HG03108 (cell line): ENCODE results near the gene PSMF1.

ENCODE experiments used
- ATAC-seq: cut with Tn5 transposase; IDR thresholded peaks from one replicate; pipeline ENCODE4 v1.9.1; 2021; ENCODE audit warnings: moderate library complexity; ENCODE audit not compliant: unreplicated experiment

The PSMF1 gene

DNA sequence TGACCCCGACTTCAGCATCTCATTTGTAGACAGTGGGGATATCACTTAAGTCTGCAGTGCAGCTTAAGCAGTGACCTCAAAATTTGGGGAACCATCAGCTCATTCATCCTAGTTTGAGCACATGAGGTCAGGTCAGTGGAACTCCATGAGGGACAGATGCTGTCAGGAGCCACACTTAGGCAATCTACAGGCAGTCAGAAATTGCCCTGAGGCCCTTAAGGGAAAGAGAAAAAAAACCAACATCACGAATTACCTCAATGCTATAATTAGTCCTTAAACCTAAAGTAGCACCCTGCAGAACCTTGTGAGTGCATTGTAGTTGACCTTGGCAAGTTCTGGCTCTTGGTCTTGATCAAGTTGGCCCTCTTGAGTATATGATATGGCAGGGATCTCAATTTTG is 45.3 kb downstream of the PSMF1 start:
- no peak for ATAC-seq

- ATAC-seq, result no peak
These were observed 46.5 kb downstream of the PSMF1 start for GRCh38 chr20:1164871-1165270.

- no peak for ATAC-seq
These were observed 47.1 kb downstream of the PSMF1 start for GRCh38 chr20:1165521-1165920.

- ATAC-seq, result no peak
These were observed 47.5 kb downstream of the PSMF1 start for GRCh38 chr20:1165941-1166340.

GRCh38 chr20:1166948-1167720 is 48.7 kb downstream of the PSMF1 start:
- ATAC-seq, result no peak

GRCh38 chr20:1169224-1169623 is 50.8 kb downstream of the PSMF1 start:
- ATAC-seq, result no peak

DNA sequence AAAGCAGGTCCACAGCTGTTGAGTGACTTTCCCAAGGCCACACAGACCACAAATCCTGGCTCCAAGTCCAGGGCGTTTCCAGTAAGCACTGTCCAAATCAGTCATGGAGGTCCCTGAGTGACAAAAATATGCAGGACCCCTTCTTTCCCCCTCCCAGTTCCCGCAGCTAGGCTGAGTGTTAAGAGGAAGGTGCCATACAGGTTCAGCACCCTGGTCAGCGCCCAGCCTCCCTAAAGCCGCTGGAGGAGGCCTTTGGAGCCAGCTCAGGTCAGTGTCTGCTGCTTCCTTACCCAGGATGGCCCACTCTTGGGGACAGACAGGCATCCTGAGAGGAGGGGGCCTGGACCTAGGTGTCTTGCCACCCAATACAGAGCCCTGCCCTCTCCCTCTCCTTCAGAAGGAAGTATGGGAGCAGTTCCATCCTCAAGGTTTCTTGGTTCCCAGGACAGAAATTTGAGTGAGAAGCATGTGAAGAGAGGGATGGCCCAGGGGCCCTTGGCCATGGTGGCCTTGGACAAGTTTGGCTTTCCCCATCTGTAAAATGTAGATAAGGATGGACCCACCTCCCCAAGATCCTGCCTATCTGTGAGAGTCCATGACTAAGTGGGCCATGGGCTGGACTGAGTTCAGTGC is 53.2 kb downstream of the PSMF1 start:
- ATAC-seq, result no peak

GRCh38 chr20:1173698-1174097 is 55.3 kb downstream of the PSMF1 start:
- no peak for ATAC-seq

GRCh38 chr20:1174787-1175186 is 56.4 kb downstream of the PSMF1 start:
- no peak for ATAC-seq

GRCh38 chr20:1177680-1178079 is 59.3 kb downstream of the PSMF1 start:
- ATAC-seq, result no peak

DNA sequence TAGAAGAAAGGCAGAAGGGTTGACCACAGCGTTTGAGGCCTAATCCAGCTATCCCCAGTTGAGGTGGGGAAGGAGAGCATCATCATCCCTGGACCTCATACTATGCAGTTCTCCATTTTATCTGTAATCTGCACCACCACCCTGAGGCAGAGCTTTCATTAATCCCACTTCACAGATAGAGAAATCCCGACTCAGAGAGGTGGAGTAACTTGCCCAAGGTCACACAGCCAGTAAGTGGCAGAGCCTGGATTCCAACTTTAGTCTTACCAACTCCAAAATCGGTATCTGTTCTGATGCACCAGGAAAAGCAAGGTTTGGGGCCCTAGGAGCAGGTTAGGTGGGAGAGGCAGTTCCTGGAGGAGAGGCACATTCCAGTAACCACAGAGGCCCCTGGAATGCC is 59.7 kb downstream of the PSMF1 start:
- no peak for ATAC-seq

DNA sequence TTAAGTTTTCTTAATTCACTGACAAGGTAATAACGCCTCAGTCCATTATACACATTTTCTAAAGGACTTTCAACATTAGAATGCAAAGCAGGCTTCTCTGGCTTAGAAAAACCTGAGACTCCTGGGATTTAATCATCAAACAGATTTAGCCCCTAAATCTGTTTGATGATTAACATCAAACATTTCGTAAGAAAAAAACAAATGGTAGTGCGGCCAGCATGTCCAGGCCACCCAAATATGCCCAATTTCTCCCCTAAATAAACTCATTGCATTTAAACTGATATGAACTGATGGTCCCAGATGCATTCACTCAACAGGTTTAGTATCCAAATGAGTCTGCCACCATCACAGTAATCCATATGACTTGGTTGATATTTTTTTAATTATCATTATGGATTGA is 60.2 kb downstream of the PSMF1 start:
- ATAC-seq, result no peak

DNA sequence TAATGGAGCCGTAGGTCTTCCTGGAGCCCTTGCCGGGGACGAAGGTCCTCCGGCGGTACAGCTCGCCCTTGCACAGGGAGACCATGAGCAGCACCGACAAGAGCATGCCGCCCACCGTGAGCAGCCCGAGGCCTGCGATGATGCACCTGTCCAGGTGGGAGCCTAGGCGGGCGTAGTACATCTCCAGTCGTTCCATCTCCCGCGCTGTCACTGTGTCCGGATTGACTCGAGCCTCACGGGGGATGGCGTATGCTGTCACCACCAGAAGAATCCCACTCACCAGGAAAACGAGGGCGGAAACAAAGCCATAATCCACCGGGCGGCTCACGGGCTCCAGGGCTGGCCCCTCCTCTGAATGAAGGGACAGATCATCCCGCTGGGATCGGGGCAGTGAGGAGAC is 62.5 kb downstream of the PSMF1 start:
- ATAC-seq, result no peak

DNA sequence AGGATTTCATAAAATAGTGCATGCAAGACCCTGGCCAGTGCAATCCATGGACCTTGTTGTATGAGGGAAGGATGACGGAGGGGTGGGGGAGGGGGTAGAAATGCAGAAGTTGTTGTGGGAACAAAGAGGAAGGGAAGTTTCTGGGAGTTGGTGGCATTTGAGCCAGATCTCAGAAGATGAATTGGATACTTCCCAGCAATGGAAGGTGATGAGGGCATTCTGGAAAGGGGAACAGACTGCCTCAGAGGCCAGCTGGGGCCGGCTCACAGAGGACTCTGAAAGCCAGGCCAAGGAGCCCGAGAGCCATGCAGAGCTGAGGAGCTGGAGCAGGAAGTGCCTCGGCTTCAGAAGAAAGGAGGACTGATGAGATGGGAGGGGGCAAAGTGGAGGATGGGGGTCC is 63.7 kb downstream of the PSMF1 start:
- no peak for ATAC-seq

GRCh38 chr20:1183153-1183552 is 64.8 kb downstream of the PSMF1 start:
- ATAC-seq, result no peak

GRCh38 chr20:1184260-1184637 is 65.8 kb downstream of the PSMF1 start:
- no peak for ATAC-seq

DNA sequence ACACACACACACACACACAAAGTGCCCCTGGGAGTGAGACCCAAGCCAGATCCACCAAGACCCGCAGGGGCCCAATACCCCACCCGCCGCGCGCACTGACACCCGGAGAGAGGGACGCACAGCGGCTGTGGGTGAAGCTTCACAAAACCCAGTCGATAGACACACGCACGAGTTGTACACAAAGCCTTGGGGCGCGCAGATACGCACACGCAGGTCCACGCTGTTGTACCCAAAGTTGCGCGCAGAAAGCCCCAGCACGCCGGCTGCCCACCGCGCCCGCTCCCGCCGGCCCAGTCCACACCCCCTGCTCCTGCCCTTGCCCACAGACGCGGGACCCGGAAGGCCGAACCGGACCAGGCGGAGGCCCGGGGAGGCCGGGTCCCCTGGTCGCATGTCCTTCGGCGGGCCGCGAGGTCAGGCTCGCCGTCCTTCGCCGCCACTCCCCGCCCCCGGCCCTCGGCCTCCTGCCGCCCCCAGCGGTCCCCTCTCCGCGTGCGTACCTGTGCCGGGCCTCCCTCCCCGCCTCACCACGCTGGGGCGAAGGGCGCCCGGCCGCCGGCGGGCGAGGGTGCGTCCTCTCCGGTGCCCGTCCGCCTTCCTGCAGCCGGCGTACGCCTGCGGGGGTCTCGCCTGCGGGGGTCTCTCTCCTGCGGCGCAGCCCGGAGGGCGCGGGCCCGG is 66.4 kb downstream of the PSMF1 start, which contains the start of gene TMEM74B:
TMEM74B (minus strand) TSS at position 344 of the 678 bp plus-strand sequence. CDS start 1,180 bp downstream, outside the sequence.
- no peak for ATAC-seq

- no peak for ATAC-seq
These were observed 66.9 kb downstream of the PSMF1 start for GRCh38 chr20:1185316-1185741.

GRCh38 chr20:1185790-1186334 is 67.5 kb downstream of the PSMF1 start:
- no peak for ATAC-seq

DNA sequence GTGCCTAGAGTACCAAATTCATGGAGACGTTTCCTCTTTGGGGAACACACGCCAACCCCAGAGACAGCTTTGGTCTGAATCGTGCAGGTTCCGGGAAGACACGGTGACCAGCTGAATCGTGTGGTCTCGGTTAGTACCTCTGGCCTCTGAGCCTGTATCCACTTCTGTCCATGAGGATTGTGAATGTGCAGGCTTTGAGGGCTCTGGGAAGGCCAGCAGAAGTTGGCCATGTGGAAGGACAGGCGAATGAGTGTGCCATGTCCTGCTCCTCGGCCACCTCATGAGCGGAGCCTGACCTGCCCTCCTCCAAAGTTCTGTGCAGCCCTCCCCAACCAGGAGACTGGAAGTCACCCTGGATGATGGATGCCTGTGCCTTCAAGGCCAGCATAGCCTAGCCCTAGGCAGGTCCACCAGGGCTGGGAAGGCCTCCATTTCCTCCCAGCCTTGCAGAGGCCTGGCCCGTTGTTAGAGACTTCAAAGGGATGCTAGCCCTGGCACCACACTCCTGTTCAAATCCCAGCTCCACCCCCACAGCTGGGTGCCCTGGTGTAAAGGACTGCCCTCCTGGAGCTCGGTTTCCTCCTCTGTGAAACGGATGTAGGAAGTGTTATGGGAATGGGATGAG is 68.1 kb downstream of the PSMF1 start:
- ATAC-seq, result no peak

DNA sequence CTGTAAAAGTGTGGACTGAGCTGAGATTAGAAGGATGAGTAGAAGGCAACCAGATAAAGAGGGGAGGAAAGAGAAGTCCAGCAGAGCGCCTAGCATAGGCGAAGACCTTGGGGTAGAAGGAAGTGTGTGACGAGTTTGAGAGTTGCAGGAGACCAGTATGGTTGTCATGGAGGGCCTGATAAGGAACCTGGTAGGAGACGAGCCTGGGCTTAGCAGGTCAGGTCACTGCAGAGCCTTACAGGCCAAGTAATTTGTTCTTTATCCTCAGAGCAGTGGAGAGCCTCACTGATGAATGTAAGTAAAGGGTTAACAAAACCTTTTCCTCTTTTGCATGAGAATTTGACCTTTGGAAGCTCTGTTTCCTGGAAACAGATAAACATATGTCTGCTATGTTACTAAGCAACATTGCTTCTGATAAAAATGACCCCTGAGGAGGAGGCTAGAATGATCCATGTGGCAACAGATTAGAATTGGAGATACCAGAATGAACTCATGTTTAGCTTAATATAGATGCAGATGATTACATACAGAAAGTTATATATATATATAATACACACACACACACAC is 69.3 kb downstream of the PSMF1 start:
- no peak for ATAC-seq
